BLaER1 (cell line): ENCODE data around the gene IQGAP2.
A peak's percentile ranks its signal among the peaks of the same experiment; 100 is the strongest.

ENCODE experiments used
- H3K27ac ChIP-seq: shearing (Covaris generic); formaldehyde crosslinking; 2 replicates; pipeline ENCODE4 v1.8.1; 2022
- H3K27me3 ChIP-seq: shearing (Covaris generic); formaldehyde crosslinking; 2 replicates; pipeline ENCODE4 v1.8.1; 2022
- H3K36me3 ChIP-seq: shearing (Covaris generic); formaldehyde crosslinking; 2 replicates; pipeline ENCODE4 v1.8.1; 2022
- H3K4me1 ChIP-seq: shearing (Covaris generic); formaldehyde crosslinking; 2 replicates; pipeline ENCODE4 v1.8.1; 2022
- H3K4me2 ChIP-seq: shearing (Covaris generic); formaldehyde crosslinking; 2 replicates; pipeline ENCODE4 v1.8.1; 2022
- H3K4me3 ChIP-seq: shearing (Covaris generic); formaldehyde crosslinking; 2 replicates; pipeline ENCODE4 v1.8.1; 2022
- H3K9ac ChIP-seq: shearing (Covaris generic); formaldehyde crosslinking; 2 replicates; pipeline ENCODE4 v1.8.1; 2022
- H3K9me3 ChIP-seq: shearing (Covaris generic); formaldehyde crosslinking; 2 replicates; pipeline ENCODE4 v1.8.1; 2022
- H4K20me1 ChIP-seq: shearing (Covaris generic); formaldehyde crosslinking; 2 replicates; pipeline ENCODE4 v1.8.1; 2022
- Cebpa-rat ChIP-seq: shearing (Covaris generic); IDR thresholded peaks from 2 replicates; pipeline ENCODE4 v1.8.1; 2022

The IQGAP2 gene

DNA sequence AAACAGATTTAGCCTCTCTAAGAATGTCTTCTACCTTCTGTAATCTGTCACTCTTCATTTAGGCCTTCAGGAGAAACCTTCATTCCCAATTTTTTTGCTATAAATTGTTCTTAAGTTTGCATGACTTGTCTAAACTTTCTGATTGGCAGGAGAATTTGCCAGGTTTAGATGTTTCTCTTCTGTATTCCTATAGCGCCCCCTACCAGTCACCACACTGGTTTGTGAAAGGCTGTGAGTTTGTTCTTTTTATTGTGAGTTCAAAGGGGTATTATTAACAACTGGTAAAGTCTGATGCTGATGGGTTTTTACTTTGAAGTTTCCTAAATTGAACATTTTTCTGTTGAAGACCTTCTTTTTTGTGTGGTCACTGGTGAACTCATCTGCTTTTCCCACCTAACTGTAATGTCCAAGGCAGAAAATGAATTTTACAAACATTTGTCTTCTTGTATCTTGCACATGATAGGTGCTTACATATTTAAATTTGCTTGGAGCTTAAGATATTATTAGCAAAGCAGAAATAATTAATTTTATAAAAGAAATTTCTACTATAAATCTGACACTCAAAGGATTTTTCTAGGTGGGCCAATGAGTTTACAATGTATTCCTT, 238.5 kb downstream of the IQGAP2 start:
- no peak for TF ChIP-seq Cebpa-rat
- no peak overlapping the region for H3K4me3 ChIP-seq
- no peaks in the 10 kb centered on the region for H3K27me3 ChIP-seq
- no peaks in the 10 kb centered on the region for H4K20me1 ChIP-seq
- H3K36me3 ChIP-seq = peaks cover 66% of the 10 kb centered on the region
- H3K9me3 ChIP-seq = no peaks in the 10 kb centered on the region
- H3K27ac ChIP-seq = no peak overlapping the region
- no peak overlapping the region for H3K9ac ChIP-seq
- H3K4me1 ChIP-seq = no peaks in the 10 kb centered on the region
- no peak overlapping the region for H3K4me2 ChIP-seq

DNA sequence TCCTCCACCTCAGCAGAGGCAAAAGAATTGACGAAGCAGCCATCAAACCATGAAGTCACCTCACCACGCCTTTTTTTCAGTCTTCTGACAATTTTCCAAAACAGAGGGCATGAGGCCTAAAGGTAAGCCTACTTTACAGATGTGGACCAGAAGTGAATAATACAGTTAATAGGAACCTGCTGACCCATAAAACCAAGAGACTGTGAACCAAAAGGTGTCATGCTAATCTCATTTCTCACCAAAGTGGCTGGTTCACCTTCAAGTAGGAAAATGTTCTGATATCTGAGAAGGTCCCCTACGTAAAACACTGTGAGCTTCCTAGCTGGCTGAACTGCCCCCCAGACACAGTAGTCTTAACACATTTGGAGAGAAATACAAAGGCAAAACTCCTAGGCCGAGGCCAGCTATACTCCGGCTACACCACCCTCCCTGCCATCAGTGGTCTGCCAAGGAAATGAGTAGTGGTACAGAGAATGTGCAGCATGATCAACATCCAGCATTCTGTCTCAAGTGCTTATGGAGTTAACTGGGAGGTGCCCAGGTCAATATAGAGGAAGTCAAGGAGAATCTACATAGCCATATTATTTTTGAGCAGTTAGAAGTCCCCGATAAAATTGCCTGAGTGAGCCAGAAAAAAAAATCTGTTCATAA, 239.4 kb downstream of the IQGAP2 start:
- no peak for TF ChIP-seq Cebpa-rat
- no peak overlapping the region for H3K27ac ChIP-seq
- no peak overlapping the region for H3K9ac ChIP-seq
- no peaks in the 10 kb centered on the region for H3K27me3 ChIP-seq
- no peaks in the 10 kb centered on the region for H4K20me1 ChIP-seq
- no peak overlapping the region for H3K4me3 ChIP-seq
- H3K4me2 ChIP-seq = no peak overlapping the region
- H3K4me1 ChIP-seq = no peaks in the 10 kb centered on the region
- peaks cover 63% of the 10 kb centered on the region for H3K36me3 ChIP-seq
- H3K9me3 ChIP-seq = peaks cover 5% of the 10 kb centered on the region

DNA sequence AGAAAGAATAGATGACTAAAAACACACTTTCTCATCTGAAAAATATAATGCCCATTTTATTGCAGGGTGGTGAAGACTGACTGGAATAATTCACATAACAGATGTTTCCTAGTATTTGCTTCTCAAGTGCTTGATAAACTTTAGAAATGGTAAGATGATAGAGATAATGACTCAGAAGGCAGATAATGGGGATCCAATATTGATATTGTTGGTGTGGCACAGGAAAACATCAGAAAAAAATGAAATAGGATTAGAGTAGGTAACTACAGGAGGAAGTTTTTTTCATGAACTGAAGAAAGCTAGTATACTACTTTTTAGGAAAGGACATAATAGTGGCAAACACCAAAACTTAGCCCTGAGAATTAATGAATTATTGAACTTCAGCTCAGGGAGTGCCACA, 240.3 kb downstream of the IQGAP2 start:
- Histone ChIP-seq H4K20me1 (no peaks in the 10 kb centered on the region), H3K27me3 (no peaks in the 10 kb centered on the region), H3K9ac (no peak overlapping the region), H3K4me3 (no peak overlapping the region), H3K36me3 (peaks cover 70% of the 10 kb centered on the region), H3K4me1 (no peaks in the 10 kb centered on the region), H3K27ac (no peak overlapping the region), H3K9me3 (peaks cover 13% of the 10 kb centered on the region), H3K4me2 (no peak overlapping the region)
- no peak for TF ChIP-seq Cebpa-rat

DNA sequence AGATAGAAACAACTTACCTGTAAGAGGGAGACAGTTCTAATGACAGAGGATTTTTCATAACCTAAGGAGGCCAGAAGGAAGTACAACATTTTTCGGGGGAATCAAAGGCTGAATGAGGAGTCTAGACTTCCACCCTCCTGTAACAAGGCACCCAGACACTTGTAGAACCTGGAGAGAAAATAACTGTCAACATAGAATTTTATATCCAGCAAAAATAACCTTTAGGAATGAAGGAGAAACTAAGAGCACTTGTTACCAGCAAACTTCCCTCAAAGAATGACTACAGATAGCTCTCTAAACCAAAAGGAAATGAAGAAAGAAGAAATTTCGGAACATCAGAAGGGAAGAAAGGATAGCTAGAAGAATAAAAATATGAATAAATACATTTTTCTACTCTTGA, 246.1 kb downstream of the IQGAP2 start:
- Histone ChIP-seq H3K4me1 (0 out of 2 replicates have a peak, but pooled peaks cover 2% of the 10 kb centered on the region), H3K9ac (no peak overlapping the region), H3K4me3 (no peak overlapping the region), H3K4me2 (no peak overlapping the region), H3K27ac (no peak overlapping the region), H3K9me3 (peaks cover 36% of the 10 kb centered on the region), H4K20me1 (no peaks in the 10 kb centered on the region), H3K36me3 (peaks cover 68% of the 10 kb centered on the region), H3K27me3 (no peaks in the 10 kb centered on the region)
- TF ChIP-seq Cebpa-rat = no peak

DNA sequence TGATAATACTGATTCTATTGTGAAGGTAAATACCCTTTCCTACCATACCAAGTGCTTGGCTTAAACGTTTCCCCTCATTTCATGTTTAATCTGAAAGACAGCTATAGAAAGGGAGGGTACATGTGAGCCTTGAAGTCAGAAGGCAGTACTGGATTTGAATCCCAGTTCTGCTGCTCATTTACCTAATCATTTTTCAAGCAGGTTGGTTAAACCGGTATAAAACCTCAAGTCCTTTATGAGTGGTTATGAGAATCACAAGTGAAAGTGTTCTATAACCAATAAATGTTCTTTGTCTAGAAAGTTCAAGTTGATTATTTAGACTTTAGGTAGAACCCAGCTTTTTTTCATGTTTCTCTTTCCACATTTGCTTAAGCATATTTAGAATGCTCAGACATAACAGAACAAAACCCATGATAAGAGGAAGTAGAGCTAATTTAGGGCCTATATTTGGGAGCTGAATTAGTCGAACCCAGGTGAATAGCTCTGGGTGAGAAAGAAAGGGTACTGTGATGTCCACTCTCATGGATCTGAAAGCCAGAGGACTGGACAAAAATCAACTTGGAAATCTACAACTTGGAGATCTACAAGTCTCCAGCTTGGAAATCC, 249.8 kb downstream of the IQGAP2 start:
- Histone ChIP-seq H4K20me1 (no peaks in the 10 kb centered on the region), H3K9ac (no peak overlapping the region), H3K4me2 (no peak overlapping the region), H3K9me3 (peaks cover 27% of the 10 kb centered on the region), H3K36me3 (peaks cover 66% of the 10 kb centered on the region), H3K4me1 (peaks cover 22% of the 10 kb centered on the region), H3K27ac (no peak overlapping the region), H3K4me3 (no peak overlapping the region), H3K27me3 (no peaks in the 10 kb centered on the region)
- no peak for TF ChIP-seq Cebpa-rat

DNA sequence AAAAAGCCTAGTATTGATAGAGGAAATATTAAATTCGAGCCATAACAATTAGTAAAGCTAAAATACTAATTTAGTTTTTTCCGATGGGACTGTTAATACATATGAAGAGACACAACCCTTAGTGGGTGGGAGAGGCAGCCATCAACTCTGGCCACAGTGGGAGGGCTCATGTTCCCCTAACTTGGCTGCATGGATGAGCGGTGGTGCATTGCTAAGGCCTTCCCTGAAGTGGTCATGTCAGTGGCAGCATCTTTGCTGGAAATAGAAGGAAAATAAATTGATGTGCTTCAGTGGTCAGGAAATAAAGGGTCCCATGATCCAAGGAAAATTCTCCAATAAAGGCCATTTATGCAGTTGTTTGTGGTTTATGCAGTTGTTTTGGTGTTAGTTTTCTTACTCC, 254.0 kb downstream of the IQGAP2 start:
- peaks cover 4% of the 10 kb centered on the region; the same call in 1 of the 2 replicates for H3K9me3 ChIP-seq
- H3K4me2 ChIP-seq = peak overlapping the region; percentile 55
- no peak overlapping the region for H3K4me3 ChIP-seq
- no peaks in the 10 kb centered on the region for H4K20me1 ChIP-seq
- peaks cover 22% of the 10 kb centered on the region for H3K4me1 ChIP-seq
- TF ChIP-seq Cebpa-rat = no peak
- H3K9ac ChIP-seq = no peak overlapping the region
- peaks cover 60% of the 10 kb centered on the region for H3K36me3 ChIP-seq
- H3K27ac ChIP-seq = no peak overlapping the region
- H3K27me3 ChIP-seq = no peaks in the 10 kb centered on the region

DNA sequence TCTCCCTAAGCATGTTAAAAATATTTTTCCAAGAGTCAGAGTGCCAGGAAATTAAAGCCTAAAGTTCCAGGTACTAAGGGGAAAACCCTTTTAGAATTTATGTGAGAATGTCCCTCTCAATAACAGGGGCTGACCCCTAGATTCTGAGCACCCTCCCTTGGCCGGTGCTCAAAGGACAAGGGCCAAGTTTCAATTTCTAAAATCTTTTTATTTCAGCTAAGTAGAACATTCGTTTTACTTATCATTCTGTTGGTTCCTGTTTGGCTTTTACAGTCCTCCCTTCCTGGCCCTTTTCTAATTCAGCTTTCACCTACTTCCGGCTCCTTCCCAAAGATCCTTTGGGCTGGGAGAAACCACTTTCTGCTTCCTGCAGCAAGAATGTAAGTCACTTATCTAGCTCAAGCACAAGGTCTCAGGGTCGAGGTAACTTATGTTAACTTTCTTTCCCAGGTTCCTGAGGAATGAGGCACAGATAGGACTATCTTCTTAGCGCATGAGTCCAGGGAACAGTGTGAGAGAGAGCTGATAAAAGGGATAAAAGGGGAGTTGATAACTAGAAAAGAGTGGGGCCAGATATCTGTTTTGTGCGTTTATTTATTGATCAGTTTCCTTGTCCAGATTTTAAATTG, 254.7 kb downstream of the IQGAP2 start:
- H4K20me1 ChIP-seq = no peaks in the 10 kb centered on the region
- peaks cover 60% of the 10 kb centered on the region for H3K36me3 ChIP-seq
- H3K9ac ChIP-seq = no peak overlapping the region
- H3K27me3 ChIP-seq = no peaks in the 10 kb centered on the region
- peak overlapping the region; percentile 55 for H3K4me2 ChIP-seq
- peaks cover 22% of the 10 kb centered on the region for H3K4me1 ChIP-seq
- H3K27ac ChIP-seq = no peak overlapping the region
- no peak overlapping the region for H3K4me3 ChIP-seq
- TF ChIP-seq Cebpa-rat = no peak
- no peaks in the 10 kb centered on the region for H3K9me3 ChIP-seq

DNA sequence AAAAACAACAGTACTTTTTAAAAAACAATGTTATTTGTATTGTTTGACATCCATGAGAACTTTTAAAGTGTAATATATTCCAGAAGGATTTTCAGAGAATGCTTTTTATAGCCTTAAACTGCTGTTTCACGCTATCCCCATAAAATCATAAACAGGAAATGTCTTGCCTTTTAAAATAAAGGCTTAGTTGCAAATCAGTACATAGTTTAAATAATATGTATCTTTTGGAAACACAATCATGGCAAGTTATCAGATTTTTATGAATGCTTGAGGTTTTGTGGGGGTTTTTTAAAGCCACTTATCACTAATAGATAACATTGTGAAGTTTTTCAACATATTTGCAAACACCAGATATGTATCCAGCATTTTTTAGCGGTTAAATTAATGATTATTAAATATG, 257.3 kb downstream of the IQGAP2 start:
- no peak overlapping the region for H3K27ac ChIP-seq
- H3K9ac ChIP-seq = no peak overlapping the region
- no peaks in the 10 kb centered on the region for H4K20me1 ChIP-seq
- H3K9me3 ChIP-seq = no peaks in the 10 kb centered on the region
- no peak for TF ChIP-seq Cebpa-rat
- H3K36me3 ChIP-seq = peaks cover 69% of the 10 kb centered on the region
- H3K4me3 ChIP-seq = no peak overlapping the region
- H3K4me2 ChIP-seq = no peak overlapping the region
- no peaks in the 10 kb centered on the region for H3K27me3 ChIP-seq
- H3K4me1 ChIP-seq = peaks cover 16% of the 10 kb centered on the region

DNA sequence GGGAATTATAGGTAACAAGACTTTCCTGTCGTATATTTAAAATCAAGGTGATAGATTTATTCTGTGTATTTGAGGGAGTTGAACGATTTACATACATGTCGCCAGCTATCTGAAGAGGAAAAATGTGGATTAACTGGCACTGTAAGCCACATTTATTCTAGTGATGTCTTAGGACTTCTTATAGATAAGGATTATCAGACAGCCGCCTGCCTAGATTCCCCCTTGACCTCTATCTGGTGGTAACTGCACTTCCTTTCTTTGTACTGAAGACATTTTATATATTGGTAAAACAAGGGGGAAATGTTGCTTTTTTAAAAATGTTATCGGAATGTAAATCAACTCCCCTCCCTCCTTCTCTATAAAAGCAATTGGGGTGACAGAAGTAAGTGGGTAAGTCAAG, 259.4 kb downstream of the IQGAP2 start:
- Histone ChIP-seq H3K27me3 (no peaks in the 10 kb centered on the region), H3K4me2 (no peak overlapping the region), H3K4me1 (peaks cover 4% of the 10 kb centered on the region), H3K9ac (no peak overlapping the region), H3K4me3 (no peak overlapping the region), H3K9me3 (no peaks in the 10 kb centered on the region), H3K27ac (no peak overlapping the region), H3K36me3 (peaks cover 81% of the 10 kb centered on the region), H4K20me1 (no peaks in the 10 kb centered on the region)
- TF ChIP-seq Cebpa-rat = no peak

DNA sequence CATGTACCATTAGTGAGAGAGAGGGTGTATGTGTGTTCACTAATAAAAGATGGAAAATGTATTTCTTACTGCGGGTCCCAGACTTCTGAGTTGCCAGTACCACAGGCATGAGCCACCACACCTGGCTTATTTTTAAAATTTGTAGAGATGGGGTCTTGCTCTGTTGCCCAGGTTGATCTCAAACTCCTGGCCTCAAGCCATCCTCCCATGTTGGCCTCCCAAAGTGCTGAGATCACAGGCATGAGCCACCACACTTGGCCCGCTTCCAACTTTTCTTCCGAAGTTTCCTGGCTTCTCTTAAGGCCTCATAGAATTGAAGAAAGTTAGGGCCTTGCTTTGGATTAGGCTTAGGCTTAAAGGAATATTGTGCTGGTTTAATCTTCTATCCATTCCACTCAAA, 260.5 kb downstream of the IQGAP2 start:
- no peak overlapping the region for H3K9ac ChIP-seq
- H3K27me3 ChIP-seq = no peaks in the 10 kb centered on the region
- H3K27ac ChIP-seq = no peak overlapping the region
- H3K4me2 ChIP-seq = no peak overlapping the region
- no peak for TF ChIP-seq Cebpa-rat
- peaks cover 76% of the 10 kb centered on the region for H3K36me3 ChIP-seq
- H3K4me1 ChIP-seq = no peaks in the 10 kb centered on the region
- H3K9me3 ChIP-seq = no peaks in the 10 kb centered on the region
- no peak overlapping the region for H3K4me3 ChIP-seq
- H4K20me1 ChIP-seq = no peaks in the 10 kb centered on the region
